ENCODE measurements around the gene ADGRB3. TPM values are rescaled to one million over a fixed set of nuclear protein-coding genes. Genes with fewer than 3 reads are reported as not detected.

Gene ADGRB3
- total RNA-seq, 6 donors from 2014 or later: 1.1 to 7.3 (median 3.0) TPM

GRCh38 chr6:68635706-68636513 is 828 bp downstream of the ADGRB3 start:
- Histone ChIP-seq H3K9me3 (no peaks in the 10 kb centered on the region), H3K27ac (peak overlapping the region; percentile 58 to 72 (median 64)), H3K4me1 (peaks cover 6 to 20% (median 9%) of the 10 kb centered on the region in 4 donors), H3K36me3 (no peaks in the 10 kb centered on the region), H3K4me3 (peak overlapping the region; percentile 55 to 77 (median 60)), H3K27me3 (no peaks in the 10 kb centered on the region)
- peak in 1 of 2 donors; percentile 40 for ATAC-seq (ENCODE audit: low FRiP score in 2 of 2)
- no peak for DNase-seq
- TF ChIP-seq POLR2A (IDR thresholded peaks at IDR 0.05) (no peak), EP300 (IDR thresholded peaks at IDR 0.05) (no peak), POLR2AphosphoS5 (IDR thresholded peaks at IDR 0.05) (no peak)
- TF ChIP-seq, protein P1, sequence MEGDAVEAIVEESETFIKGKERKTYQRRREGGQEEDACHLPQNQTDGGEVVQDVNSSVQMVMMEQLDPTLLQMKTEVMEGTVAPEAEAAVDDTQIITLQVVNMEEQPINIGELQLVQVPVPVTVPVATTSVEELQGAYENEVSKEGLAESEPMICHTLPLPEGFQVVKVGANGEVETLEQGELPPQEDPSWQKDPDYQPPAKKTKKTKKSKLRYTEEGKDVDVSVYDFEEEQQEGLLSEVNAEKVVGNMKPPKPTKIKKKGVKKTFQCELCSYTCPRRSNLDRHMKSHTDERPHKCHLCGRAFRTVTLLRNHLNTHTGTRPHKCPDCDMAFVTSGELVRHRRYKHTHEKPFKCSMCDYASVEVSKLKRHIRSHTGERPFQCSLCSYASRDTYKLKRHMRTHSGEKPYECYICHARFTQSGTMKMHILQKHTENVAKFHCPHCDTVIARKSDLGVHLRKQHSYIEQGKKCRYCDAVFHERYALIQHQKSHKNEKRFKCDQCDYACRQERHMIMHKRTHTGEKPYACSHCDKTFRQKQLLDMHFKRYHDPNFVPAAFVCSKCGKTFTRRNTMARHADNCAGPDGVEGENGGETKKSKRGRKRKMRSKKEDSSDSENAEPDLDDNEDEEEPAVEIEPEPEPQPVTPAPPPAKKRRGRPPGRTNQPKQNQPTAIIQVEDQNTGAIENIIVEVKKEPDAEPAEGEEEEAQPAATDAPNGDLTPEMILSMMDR (IDR thresholded peaks at IDR 0.05): no peak
- 4 to 5% methylated on average over 24 of the region's 24 CpGs for WGBS, 2 donors

DNA sequence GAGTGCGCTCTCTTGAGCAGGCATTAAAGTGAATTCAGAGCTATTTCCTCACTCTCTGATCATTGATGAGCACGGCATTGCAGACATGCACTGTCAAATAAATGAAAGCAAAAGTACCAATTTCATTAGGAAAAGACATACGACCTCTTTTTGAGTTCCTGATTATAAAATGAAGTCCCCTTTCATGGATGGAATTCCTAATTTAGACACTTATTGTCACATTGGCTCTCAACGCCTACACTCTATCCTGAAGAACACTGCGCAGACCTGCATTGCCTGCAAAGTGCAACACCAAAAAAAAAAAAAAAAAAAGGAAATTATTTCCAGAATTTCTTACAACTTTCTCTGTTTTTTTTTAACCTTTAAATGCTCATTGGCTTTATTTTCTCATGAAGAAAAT is 1.6 kb downstream of the ADGRB3 start:
- Histone ChIP-seq H3K27me3 (no peaks in the 10 kb centered on the region), H3K4me1 (peaks cover 6 to 20% (median 9%) of the 10 kb centered on the region in 4 donors), H3K4me3 (peak overlapping the region in 3 of 4 donors; percentile 55 to 77 (median 64)), H3K27ac (no peak overlapping the region), H3K9me3 (no peaks in the 10 kb centered on the region), H3K36me3 (no peaks in the 10 kb centered on the region)
- DNase-seq (no peak), ATAC-seq (ENCODE audit: low FRiP score in 2 of 2) (no peak)
- 46 to 50% methylated on average over 5 of the region's 5 CpGs for WGBS, 2 donors
- TF ChIP-seq EP300 (IDR thresholded peaks at IDR 0.05) (no peak), POLR2A (IDR thresholded peaks at IDR 0.05) (no peak), POLR2AphosphoS5 (IDR thresholded peaks at IDR 0.05) (no peak)
- TF ChIP-seq, protein P1 (IDR thresholded peaks at IDR 0.05): no peak

DNA sequence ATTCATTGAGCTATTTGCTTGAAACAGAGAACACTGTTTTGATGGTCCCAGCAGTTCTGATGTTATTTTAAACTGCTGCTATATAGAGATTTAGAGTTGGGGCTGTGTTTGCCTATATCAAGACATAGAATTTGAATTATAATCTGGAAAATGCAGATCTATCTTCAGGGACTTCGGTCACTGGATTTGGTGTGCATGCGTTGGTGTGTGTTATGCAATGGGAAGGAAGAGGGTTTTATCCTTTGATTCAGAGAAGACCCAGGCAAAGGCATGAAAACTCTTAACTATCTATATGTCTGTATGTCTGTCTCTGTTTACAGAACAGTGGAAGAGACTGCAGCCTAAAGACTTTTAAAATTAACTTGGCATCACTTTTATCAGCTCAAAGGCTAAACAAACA is 2.0 kb downstream of the ADGRB3 start:
- DNase-seq: no peak
- ATAC-seq (ENCODE audit: low FRiP score in 2 of 2): no peak
- WGBS, 2 donors: 56 to 61% methylated on average over 2 of the region's 2 CpGs
- H3K36me3 ChIP-seq: no peaks in the 10 kb centered on the region
- no peaks in the 10 kb centered on the region for H3K9me3 ChIP-seq
- peak overlapping the region in 1 of 4 donors; percentile 77 for H3K4me3 ChIP-seq
- no peak for TF ChIP-seq EP300 (IDR thresholded peaks at IDR 0.05)
- no peak for TF ChIP-seq POLR2AphosphoS5 (IDR thresholded peaks at IDR 0.05)
- TF ChIP-seq, protein P1 (IDR thresholded peaks at IDR 0.05): no peak
- TF ChIP-seq POLR2A (IDR thresholded peaks at IDR 0.05): no peak
- H3K27ac ChIP-seq: no peak overlapping the region
- H3K27me3 ChIP-seq: no peaks in the 10 kb centered on the region
- peaks cover 6 to 20% (median 9%) of the 10 kb centered on the region in 4 donors for H3K4me1 ChIP-seq

GRCh38 chr6:68637782-68638181 is 2.7 kb downstream of the ADGRB3 start:
- 0% methylated on average over 1 of the region's 1 CpG for WGBS, 2 donors
- Histone ChIP-seq H3K9me3 (no peaks in the 10 kb centered on the region), H3K4me1 (peaks cover 6 to 20% (median 9%) of the 10 kb centered on the region in 4 donors), H3K36me3 (no peaks in the 10 kb centered on the region), H3K27me3 (no peaks in the 10 kb centered on the region), H3K27ac (no peak overlapping the region), H3K4me3 (no peak overlapping the region)
- ATAC-seq (ENCODE audit: low FRiP score in 2 of 2) (no peak), DNase-seq (no peak)
- TF ChIP-seq, protein P1 (IDR thresholded peaks at IDR 0.05): no peak
- TF ChIP-seq POLR2A (IDR thresholded peaks at IDR 0.05): no peak
- TF ChIP-seq POLR2AphosphoS5 (IDR thresholded peaks at IDR 0.05): no peak
- TF ChIP-seq EP300 (IDR thresholded peaks at IDR 0.05): no peak

All from upper lobe of left lung (tissue), 6 donors.